HAP-1 (cell line): ENCODE data around the gene RAB6A.

Experiments
- DNase-seq, 2 experiments: peaks; one replicate each; pipeline ENCODE4 v3.0.0-alpha.2; 2016 to 2020; ENCODE audit warnings: low spot score in 2 of 2
- H3K27me3 ChIP-seq: fragments of 250-450 bp; sonication (Bioruptor Pico); 2 replicates; pipeline ENCODE4 v1.5.1; 2020; ENCODE audit warnings: low read depth, mild to moderate bottlenecking, moderate library complexity
- H3K36me3 ChIP-seq: fragments of 250-450 bp; sonication (Bioruptor Pico); replicated peaks from 2 replicates; pipeline ENCODE4 v1.5.1; 2020; ENCODE audit warnings: mild to moderate bottlenecking
- H3K4me1 ChIP-seq: fragments of 250-450 bp; sonication (Bioruptor Pico); 2 replicates; pipeline ENCODE4 v1.5.1; 2020; ENCODE audit warnings: mild to moderate bottlenecking
- H3K4me3 ChIP-seq: fragments of 250-450 bp; sonication (Bioruptor Pico); 2 replicates; pipeline ENCODE4 v1.5.1; 2020; ENCODE audit warnings: mild to moderate bottlenecking, moderate library complexity
- H3K9me3 ChIP-seq: fragments of 250-450 bp; sonication (Bioruptor Pico); 2 replicates; pipeline ENCODE4 v1.5.1; 2020; ENCODE audit warnings: mild to moderate bottlenecking, moderate library complexity
- in situ Hi-C: fragments of 300-500 bp; cut with MboI; formaldehyde crosslinking; loops from 3 replicates; pipeline ENCODE4 v1.14.3; 2020; ENCODE audit warnings: low sequenced_read_pairs, inconsistent platforms, mixed read lengths

RAB6A gene

DNA sequence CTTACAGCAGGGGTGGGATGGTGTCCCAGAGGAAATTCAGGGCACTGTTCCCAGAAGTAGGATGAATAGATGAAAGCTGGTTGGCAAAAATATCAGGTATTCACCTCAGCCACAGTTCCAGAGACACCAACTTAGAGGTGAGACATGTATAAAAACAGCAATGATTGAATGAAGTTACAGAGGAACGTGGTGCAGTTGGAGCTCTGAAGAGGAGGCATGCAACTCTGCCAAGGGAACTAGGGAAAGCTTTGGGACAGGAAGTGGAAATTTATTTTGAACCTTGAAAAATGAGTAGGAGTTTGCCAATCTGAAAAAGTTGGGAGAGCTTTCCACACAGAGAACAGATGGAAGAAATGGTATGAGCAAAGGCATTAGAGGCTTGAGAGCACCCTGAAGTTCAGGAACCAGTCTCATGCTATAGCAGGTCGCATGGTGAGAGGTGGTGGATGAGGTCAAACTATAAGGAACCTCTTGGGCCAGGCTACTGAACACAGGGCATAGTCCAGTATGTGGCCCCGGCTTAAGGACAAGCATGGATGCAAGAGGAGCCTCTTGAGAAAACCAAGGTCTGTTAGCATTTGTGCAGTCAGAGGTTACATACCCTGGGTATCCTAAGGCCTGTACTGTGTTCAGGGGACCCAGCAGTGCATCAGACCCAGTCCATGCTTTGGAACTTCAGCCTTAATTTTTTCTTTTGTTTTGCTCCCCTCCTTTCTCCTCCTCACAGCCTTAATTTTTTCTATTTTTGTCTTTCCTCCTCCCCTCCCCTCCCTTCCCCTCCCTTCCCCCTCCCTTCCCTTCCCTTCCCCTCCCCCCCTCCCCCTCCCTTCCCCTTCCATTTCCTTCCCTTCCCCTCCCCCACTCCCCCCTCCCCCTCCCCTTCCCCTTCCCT, 97.0 kb downstream of the RAB6A start:
- no peak for DNase-seq
- no peak overlapping the region for H3K4me3 ChIP-seq
- H3K4me1 ChIP-seq: no peaks in the 10 kb centered on the region; the same call in 1 of the 2 replicates
- no peaks in the 10 kb centered on the region for H3K36me3 ChIP-seq
- H3K27me3 ChIP-seq: no peaks in the 10 kb centered on the region
- H3K9me3 ChIP-seq: no peaks in the 10 kb centered on the region
- in situ Hi-C loops: no loop called here

DNA sequence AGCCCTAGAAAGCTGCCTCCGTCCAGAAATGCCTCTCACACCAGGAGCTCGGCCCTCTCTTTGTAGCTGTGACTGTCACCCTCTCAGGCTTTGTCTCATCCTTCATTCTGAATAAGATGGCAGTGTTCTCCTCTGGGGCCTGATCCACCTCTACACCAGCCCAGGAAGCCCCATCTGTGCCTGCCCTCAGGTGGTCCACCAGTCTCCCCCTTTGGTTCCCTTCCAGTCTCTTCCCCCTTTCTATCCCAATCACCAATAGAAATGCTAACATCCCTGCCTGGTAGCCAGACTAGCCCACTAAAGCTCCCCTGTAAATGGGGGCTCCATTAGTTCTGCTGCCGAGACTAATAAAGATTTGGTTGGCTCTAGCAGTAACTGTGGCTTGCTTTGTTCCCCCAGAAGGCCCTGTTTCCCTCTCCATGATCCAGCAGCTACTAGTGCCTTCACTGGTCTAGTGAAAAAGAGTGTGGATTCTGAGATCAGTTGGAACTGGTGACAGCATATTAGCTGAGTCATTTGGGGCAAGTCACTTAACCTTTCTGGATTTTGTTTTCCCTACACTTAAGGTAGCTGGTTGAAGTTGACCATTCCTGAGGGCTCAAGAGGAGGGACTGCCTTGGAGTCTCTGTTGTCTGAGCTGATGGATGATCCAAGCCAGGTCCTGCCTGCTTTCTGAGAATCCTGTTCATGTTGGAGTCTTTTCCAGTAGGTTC, 98.3 kb downstream of the RAB6A start:
- no peaks in the 10 kb centered on the region for H3K36me3 ChIP-seq
- H3K4me3 ChIP-seq: no peak overlapping the region
- no peak for DNase-seq
- in situ Hi-C loops: no loop called here
- no peaks in the 10 kb centered on the region for H3K27me3 ChIP-seq
- no peaks in the 10 kb centered on the region; the same call in 1 of the 2 replicates for H3K4me1 ChIP-seq
- H3K9me3 ChIP-seq: no peaks in the 10 kb centered on the region

DNA sequence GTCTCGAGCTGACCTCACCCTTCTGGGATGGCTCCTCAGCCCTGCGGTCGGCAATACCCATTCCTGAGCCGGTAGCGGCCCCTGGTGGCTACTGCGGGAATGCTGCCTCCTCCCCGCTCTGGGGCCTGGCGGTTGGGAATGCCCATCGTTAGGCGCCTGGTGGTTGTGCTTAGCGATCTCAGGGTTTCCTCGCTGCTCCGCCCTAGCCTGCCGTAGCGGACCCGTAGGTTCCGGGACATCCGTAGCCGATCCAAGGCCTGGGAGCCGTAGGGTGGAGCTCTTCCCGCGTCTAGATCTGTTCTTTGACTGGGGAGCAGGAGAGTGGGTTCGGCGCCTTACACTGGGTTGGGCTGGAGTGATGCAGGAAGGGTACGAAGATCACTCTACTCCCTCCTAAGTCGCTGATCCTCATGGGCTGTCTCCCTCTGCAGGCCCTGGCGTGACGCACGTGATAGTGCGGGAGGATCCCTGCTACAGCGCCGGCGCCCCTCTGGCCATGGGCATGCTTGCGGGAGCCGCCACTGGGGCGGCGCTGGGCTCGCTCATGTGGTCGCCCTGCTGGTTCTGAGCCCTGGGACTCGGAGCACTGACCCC, 99.7 kb downstream of the RAB6A start:
- in situ Hi-C loops: no loop called here
- DNase-seq: peak; percentile 79 to 95
- Histone ChIP-seq H3K4me1 (no peaks in the 10 kb centered on the region; the same call in 1 of the 2 replicates), H3K9me3 (no peaks in the 10 kb centered on the region), H3K36me3 (no peaks in the 10 kb centered on the region), H3K4me3 (peak overlapping the region; percentile 6; the same call in 1 of the 2 replicates), H3K27me3 (no peaks in the 10 kb centered on the region)

DNA sequence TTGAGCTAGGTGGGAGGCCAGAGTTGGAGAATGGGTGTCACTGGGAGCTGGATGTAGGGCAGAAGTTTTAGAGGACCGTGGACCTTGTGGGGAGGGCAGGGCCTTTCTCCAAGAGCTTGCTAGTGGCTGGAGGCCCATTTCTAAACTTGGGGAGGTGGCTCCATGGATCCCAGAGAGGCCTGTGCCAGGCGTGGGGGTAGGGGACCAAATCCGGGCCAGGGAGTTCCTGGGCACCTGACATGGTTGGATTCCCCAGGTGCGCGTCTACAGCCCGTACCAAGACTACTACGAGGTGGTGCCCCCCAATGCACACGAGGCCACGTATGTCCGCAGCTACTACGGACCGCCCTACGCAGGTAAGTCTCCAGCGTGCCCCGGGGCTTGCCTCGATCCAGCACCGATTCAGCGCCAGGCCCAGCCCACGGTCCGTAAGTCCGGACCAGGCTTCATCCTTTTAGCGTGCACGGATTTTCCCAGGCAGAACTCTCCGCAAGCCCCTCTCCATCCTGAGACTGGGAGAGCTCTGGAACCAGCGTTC, 100.3 kb downstream of the RAB6A start:
- Histone ChIP-seq H3K4me3 (no peak overlapping the region), H3K27me3 (no peaks in the 10 kb centered on the region), H3K9me3 (no peaks in the 10 kb centered on the region), H3K4me1 (no peaks in the 10 kb centered on the region; the same call in 1 of the 2 replicates), H3K36me3 (no peaks in the 10 kb centered on the region)
- in situ Hi-C loops: no loop called here
- no peak for DNase-seq

DNA sequence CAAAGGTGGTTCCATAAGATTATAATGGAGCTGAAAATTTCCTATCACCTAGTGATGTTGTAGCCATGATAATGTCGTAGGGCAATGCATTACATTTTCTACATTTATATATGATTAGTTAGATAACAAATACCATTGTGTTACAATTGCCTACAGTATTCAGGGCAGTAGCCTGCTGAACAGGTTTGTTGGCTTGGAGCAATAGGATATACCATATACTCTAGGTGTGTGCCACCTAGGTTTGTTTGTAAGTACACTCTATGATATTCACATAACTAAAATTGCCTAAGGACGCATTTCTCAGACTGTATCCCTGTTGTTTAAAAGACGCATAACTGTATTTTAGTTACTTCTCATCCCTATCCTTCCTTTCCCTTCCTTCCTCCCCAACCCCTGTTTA, 100.9 kb downstream of the RAB6A start:
- in situ Hi-C loops: loop anchor here (5.0 kb wide), 1 partner anchor 258 kb away; no protein-coding TSS in a partner anchor
- Histone ChIP-seq H3K27me3 (no peaks in the 10 kb centered on the region), H3K4me1 (no peaks in the 10 kb centered on the region; the same call in 1 of the 2 replicates), H3K9me3 (no peaks in the 10 kb centered on the region), H3K36me3 (no peaks in the 10 kb centered on the region), H3K4me3 (no peak overlapping the region)
- DNase-seq: no peak

DNA sequence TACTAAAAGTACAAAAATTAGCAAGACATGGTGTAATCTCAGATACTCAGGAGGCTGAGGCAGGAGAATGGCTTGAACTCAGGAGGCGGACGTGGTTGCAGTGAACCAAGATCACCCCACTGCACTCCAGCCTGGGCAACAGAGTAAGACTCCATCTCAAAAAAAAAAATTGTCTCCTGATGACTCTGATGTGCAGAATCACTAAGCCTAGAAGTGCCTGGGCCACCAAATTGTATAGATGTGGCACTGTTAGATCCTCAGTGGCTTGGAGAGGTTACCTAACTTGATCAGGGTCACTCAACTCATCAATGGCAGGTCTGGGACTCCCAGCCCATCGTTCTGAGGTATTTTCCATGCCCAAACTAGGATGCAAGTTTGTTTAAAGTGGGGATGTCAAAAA, 103.9 kb downstream of the RAB6A start:
- Histone ChIP-seq H3K36me3 (no peaks in the 10 kb centered on the region), H3K4me1 (peaks cover 8% of the 10 kb centered on the region), H3K4me3 (no peak overlapping the region), H3K27me3 (no peaks in the 10 kb centered on the region), H3K9me3 (no peaks in the 10 kb centered on the region)
- in situ Hi-C loops: loop anchor here (5.0 kb wide), 1 partner anchor 255 kb away; no protein-coding TSS in a partner anchor
- DNase-seq: no peak

DNA sequence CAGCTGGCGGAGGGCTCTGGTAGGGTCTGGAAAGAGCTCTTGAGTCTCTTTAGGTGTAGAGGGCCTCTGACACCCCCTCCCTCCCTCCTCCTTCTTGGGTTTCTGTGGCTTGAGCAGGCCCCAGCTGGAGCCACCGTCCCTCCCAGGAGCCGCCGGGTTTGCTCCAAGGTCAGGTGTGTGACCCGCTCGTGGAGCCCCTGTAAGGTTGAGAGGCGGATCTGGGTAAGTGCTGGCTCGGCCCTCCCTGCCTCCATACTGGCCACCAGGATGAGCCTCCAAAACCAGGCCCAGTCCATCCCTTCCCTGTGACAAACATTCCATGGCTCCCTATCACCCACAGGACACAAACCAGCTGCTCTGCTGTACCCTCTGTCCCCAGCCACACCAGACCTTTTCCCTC, 105.2 kb downstream of the RAB6A start:
- DNase-seq: no peak
- in situ Hi-C loops: loop anchor here (5.0 kb wide), 1 partner anchor 253 kb away; no protein-coding TSS in a partner anchor
- H3K4me3 ChIP-seq: no peak overlapping the region
- no peaks in the 10 kb centered on the region for H3K27me3 ChIP-seq
- no peaks in the 10 kb centered on the region for H3K9me3 ChIP-seq
- peaks cover 10% of the 10 kb centered on the region for H3K4me1 ChIP-seq
- H3K36me3 ChIP-seq: no peaks in the 10 kb centered on the region

DNA sequence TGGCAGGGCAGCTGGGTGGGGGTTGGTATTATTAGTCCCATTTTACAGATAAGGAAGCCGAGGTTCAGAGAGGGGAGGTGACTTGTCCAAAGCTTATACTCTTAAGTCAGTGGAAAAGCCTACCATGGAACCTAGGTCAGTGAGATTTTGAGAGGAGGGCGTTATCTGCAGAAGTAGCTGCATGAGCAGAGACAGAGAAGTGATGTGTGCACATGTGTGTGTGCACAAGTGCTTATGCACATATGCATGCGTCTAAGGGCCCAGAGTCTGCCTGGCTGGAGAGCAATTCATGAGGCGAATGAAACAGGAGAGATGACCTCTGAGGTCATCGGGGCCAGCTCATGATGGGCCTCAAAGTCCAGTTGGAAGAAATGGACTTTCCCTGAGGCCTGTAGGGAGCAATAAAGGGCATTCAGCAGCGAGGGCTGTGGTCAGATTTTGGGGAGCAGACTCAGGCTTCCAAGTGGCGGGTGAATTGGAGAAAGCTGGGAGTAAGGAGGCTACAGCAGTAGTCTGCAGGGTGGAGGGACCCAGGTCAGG, 106.3 kb downstream of the RAB6A start:
- H3K9me3 ChIP-seq: no peaks in the 10 kb centered on the region
- no peaks in the 10 kb centered on the region for H3K27me3 ChIP-seq
- DNase-seq: peak in 1 of 2 experiments; percentile 1
- no peak overlapping the region for H3K4me3 ChIP-seq
- no peaks in the 10 kb centered on the region for H3K36me3 ChIP-seq
- in situ Hi-C loops: loop anchor here (5.0 kb wide), 1 partner anchor 252 kb away; no protein-coding TSS in a partner anchor
- H3K4me1 ChIP-seq: peaks cover 10% of the 10 kb centered on the region

DNA sequence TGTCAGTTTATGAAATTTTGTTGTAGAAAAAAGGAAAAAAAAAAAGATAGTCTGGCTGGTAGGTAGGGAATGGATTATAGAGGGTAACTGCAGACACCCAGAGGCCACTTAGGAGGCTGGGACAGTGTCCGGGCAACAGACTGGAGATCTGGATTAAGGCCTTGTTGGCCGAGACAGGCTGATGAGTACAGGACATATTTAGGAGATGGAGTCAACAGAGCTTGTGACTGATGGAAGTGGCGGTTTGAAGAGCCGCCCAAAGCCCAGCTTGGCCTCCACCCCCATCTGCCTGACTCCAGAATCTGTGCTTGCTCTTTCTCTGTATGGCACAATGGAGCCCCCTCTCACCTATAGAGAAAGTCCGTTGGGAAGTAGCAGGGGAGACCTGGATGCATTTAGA, 106.9 kb downstream of the RAB6A start:
- Histone ChIP-seq H3K9me3 (no peaks in the 10 kb centered on the region), H3K4me3 (no peak overlapping the region), H3K36me3 (no peaks in the 10 kb centered on the region), H3K27me3 (no peaks in the 10 kb centered on the region), H3K4me1 (peaks cover 10% of the 10 kb centered on the region)
- peak in 1 of 2 experiments; percentile 0 for DNase-seq
- in situ Hi-C loops: no loop called here

DNA sequence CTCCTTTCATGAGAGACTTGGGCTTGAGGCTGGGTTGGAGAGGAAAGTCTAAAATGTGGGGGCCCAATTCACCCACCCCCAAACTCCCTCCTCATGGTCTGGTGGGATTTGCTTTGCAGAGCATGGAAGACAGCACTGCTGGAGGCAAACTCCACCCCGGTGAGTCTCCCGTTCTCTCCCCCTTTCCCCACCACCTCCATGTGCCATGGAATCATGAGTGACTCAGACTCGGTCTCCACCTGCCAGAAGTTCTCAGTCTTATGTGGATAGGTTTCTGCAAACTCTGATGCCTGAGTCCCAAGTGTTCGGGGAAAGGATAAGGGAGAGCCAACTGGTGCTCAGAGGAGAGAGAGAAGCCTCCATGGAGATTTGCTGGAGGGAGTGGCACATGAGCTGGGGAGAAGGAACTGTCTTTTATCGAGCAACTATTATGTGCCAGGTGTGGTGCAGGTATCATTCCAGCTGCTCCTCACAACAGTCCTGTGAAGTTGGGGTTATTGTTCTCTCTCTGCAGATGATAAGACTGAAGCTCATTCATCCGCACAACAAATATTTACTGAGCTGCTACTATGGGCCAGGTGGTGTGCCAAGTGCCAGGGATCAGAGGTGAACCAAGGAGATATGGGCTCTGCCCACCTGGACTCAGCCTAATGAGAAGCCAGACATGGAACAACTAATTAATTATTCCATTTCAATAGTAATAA, 107.9 kb downstream of the RAB6A start:
- no peak overlapping the region for H3K4me3 ChIP-seq
- H3K27me3 ChIP-seq: no peaks in the 10 kb centered on the region
- peaks cover 10% of the 10 kb centered on the region for H3K4me1 ChIP-seq
- no peaks in the 10 kb centered on the region for H3K36me3 ChIP-seq
- peak in 1 of 2 experiments; percentile 0 for DNase-seq
- in situ Hi-C loops: no loop called here
- H3K9me3 ChIP-seq: no peaks in the 10 kb centered on the region

DNA sequence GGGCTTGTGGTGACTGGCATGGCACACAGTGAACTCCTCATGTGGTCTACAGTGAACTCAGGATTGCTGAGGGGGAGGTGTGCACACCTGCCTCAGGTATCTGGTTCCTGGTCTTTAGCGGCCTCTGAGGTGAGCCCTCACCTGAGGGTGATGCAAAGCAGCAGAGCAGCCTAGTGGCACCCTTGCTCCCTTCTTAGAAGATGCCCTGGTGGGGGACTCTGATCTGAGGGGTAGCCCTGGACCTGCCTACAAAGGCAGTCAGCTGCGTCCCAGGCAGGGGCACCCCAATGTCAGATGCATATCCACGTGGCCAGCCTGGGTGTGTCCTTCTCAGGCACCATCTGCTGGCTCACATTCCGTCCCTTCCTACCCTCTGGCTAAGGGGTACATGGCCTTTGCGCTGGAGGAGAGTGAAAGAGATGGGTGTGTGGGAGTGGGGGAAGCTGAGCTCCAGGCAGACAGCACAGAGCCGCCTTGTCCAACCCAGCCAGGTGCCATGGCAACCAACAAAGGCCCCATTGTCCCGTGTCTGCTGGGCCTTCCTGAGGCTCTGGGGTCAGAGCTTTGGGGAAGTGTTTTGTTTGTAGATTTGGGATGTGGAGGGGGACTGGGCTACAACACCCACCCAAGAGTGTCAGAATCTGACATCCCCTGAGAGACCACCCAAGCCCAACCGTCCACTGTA, 108.7 kb downstream of the RAB6A start:
- in situ Hi-C loops: no loop called here
- H3K36me3 ChIP-seq: no peaks in the 10 kb centered on the region
- peaks cover 15% of the 10 kb centered on the region for H3K4me1 ChIP-seq
- H3K27me3 ChIP-seq: no peaks in the 10 kb centered on the region
- DNase-seq: peak; percentile 80 to 88
- H3K9me3 ChIP-seq: no peaks in the 10 kb centered on the region
- no peak overlapping the region for H3K4me3 ChIP-seq

DNA sequence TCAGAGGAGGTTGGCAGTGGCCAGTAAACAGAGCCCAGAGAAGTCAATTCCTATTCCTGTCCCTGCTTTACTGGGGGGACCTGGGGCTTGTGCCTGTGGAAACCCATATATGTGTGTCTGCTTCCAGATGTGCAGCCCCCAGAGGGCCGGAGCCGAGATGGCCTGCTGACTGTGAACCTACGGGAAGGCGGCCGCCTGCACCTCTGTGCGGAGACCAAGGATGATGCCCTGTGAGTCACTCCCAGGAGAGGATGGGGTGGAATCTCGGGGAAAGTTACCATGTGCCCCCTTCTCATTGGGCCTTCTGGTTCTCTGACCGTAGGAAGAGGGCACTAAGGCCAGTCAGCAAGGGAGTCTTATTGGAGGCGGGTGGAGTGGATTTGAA, 109.2 kb downstream of the RAB6A start:
- Histone ChIP-seq H3K4me3 (no peak overlapping the region), H3K36me3 (no peaks in the 10 kb centered on the region), H3K4me1 (peaks cover 15% of the 10 kb centered on the region), H3K27me3 (no peaks in the 10 kb centered on the region), H3K9me3 (no peaks in the 10 kb centered on the region)
- DNase-seq: no peak
- in situ Hi-C loops: no loop called here
